ELF-1 (cell line): ENCODE measurements around the gene LRRC53.

Experiments used
- DNase-seq: peaks from one replicate; pipeline ENCODE4 v3.0.0-alpha.2; 2016; ENCODE audit warnings: low read depth, low spot score

Gene LRRC53

DNA sequence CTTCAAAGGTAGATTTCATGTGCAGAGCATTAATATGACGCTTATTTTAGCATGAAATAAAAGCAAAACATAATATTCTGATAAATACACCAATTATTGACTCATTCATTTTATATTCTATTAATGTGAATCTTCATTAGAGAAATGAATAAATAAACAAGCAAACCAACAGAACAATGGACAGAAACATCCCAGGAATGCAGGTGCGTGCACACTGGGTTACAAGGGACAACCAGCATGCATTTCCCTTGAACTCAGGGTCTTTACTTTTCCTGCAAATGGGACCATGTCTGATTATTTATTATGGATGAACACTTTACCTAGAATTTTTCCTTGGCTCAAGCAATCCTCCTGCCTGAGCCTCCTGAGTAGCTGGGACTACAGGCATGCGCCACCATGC lies 13.5 kb downstream of the LRRC53 start:
- no peak for DNase-seq

DNA sequence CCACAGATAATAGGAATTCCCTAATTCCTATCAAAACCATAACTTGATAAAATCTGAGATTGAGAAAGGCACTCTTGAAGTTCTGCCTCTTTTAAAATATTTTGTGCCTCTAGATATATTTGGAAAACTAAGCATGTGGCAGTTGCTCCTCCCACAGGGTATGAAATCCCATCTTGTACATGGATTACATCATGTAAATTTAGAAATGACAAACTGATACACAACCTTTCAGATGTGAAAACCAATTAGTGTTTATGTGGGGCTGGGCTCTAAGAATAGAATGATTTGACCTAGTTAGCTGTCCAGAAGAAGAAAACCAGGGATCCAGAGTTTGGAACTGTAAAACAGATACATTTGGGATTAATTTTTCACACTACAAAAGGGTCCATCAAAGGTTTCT lies 15.7 kb downstream of the LRRC53 start:
- no peak for DNase-seq

DNA sequence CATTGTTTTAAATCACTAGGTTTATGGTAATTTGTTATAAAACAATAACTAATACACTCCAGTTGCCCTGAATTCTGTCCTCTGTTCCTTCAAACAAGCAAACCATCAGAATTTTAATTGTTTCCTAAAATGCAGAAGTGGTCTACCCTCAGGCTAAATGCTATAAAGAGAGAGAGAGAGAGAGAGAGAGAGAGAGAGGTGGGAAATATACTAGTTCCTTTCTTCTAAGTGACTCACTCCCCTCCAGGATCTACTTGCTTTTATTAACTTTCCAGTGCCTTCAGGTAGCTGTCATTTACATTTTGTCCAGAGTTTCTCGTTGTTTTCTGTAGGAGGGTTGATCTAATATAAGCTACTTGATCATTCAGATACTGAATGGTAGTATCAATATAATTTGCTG lies 26.4 kb downstream of the LRRC53 start:
- no peak for DNase-seq

DNA sequence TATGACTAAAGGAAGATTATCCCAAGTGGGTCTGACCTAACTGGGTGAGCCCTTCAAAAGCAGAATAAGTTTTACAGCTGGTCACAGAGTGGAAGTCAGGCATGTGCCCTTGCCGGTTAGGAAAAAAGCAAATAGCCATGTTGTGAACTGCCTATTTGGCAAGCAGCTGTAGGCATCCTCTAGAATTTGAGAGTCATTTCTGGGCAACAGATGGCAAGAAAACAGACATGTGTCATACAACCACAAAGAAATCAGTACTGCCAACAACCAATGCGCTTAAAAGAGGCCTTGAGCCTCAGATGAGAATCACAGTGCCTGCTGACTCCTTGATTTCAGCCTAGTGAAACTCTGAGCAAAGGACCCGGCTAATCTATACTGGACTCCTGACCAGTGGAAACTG lies 26.8 kb downstream of the LRRC53 start:
- no peak for DNase-seq

DNA sequence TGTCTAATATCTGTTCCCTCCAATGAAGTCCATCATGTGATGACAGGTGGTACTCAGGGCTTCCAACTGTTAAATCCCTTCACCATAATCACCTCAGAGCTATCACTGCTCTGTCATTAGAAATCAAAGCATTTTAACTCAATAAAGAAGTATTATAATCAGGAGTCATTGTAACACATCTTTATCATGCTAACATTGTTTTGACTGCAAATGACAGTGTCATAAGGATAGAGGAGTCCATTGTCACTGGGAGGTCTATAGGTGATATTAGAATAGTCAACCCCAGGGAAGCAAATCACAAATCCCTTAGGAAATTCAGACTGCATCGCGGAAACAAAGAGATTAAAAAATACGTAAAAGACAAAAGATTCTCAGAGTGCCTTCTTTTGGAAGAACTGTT lies 30.8 kb downstream of the LRRC53 start:
- DNase-seq: no peak

DNA sequence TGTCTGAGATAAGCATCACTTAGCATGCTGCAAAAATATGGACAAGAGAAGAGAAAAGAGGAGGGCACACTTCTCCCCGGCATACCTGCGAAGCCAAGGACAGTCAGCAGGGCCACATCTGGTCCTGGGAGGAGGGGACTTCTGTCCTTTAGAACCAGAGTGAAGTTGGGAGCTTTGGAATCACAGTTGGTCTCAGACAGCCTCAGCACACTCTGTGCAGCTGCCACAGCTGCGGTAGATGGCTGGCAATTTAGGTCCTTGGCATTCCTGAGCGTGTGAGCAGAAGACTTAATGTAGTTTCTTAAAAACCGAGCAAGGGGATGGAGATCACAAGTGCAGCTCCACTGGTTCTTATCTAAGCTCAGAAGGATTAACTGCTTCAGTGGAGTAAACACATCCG lies 32.3 kb downstream of the LRRC53 start:
- DNase-seq: no peak

DNA sequence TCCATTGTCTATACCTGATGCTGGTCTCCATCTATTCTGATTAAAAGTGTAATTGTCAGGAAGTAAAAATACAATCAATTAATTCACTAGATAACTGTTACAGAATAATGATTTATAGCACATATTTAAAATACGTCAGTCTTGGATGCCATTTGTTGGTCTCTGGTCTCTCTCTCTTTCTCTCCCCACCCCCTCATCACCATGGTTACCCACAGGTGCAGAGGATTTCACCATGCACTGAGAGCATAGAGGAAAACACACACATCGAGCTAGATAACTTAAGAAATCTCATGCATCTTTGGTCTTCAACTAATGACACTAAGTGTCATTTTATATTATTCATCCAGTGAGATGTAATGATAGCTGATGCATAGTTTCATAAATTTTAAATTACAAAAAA lies 33.4 kb downstream of the LRRC53 start:
- no peak for DNase-seq

DNA sequence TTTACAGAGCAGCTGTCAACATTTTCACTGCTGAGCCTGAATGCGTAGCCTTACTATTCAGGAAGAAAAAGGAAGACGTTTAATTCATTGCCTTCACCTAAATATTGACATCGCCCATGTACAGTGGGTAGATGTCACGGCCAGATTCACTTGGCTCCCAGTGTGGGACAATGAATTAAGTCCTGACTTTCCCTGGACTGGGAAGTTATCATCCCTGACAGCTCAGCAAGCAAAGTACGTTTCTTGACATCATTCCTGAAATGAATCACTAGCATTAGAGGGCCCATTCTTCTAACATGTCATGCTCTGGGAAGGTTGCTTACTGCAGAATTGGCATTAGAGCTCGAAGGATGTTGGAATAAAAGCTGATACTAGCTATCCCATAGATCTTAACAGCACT lies 37.8 kb downstream of the LRRC53 start:
- DNase-seq: no peak

DNA sequence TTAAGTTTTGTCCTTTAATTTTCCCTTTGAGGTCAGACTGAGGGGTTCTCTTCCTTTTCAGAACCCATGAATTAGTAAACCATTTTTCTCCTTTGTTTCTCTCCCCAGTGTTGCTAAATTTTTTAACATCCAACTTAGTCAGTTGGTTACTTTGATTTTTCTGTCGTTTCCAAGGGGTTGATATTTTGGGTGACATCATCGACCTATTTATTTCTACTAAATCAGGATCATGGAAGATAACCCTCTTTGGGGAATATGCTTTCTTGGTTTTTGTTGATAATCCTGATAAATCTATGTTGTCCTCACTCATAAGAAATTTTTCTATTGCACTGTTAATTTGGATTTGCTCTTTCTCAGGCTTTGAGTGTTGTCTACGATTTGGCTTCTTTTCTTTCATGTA lies 40.9 kb downstream of the LRRC53 start:
- no peak for DNase-seq

DNA sequence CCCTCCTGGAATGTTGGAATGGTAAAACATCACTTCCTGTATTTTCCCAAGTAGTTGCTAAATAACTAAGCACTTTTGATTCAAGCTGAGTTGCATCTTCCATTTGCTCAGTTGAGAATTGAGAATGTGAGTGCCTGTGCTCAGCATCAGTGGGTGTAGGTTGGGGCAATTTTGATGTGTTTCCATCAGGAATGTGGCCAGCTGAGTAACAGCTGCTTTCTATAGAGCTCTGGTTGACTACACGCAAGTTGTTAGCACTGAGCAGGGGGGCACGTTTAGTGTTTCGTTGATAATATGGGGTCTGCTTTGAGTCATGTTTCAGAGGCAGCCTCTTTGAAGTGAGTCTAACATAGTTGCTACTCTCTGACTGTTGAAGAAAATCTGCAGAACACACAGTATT lies 41.5 kb downstream of the LRRC53 start:
- no peak for DNase-seq

DNA sequence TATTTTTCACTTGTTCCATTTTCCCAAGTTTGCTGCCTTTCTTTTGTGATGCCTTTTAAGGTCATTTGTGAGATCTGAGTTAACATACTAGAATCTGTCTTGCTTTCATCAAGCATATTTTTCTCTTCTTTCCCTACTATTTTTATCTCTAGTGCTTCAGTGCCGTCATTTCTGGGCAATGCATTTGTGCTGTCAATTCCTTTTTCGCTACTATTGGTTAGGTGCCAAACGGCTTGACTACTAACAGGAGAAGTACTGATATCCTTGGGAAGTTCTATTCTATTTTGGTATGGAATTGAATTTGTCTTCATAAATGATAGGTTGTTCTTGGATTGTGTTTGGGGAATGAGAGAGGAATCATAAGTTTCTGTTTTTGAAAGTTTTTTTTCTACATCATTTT lies 42.2 kb downstream of the LRRC53 start:
- DNase-seq: no peak

DNA sequence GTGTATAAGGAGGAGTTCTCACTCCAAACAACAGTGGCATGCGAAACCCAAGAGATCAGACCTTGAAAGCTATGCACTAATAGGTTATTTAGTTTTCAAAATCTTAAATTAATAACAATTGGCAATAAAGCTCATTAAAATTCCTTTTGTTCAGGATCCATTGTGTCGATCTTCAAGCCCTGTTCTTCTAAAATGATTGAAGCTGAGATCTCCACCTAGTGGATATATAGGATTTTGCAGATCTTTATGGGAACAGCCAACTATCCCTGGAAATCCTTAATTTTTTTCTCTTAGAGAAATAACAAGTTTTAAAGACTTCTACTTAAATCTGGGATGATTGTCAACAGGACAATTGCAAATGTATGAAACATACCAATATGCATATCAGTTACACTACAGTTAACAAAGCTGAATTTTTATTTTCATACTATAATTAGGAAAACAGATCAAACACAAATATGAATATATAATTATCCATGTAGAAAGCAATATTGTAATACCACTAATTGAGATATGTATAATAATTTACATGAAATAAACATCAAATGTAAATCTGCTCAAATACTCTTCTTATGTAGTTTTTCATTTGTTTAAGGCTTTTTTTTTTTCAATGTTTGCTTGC lies 43.3 kb downstream of the LRRC53 start:
- DNase-seq: no peak

DNA sequence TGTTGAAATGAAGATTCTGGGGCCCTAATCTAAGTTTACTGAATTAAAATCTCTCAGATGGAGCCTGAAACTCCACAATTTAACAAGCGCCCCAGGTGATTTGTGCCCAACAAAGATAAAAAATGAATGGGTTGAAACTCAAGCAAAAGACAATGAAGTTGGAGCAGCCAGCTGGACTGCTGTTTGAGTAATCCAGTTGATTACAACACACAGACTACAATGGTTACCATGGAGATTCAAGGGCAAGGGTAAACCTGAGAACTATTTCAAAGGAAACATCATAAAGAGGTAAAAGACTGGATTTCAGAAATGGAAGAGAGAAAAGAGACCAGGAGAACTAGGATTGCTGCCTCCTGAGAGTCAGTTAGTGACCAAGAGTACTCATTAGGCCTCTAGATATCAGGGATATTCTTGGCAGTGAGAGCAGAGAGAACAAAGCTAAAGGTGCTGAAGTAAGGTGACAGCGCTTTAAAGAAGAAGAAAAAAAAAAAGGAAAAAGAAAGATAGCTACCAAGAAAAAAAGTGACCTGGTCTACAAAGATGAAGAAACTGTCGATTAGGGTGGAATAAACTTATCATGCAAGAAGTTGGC lies 44.5 kb downstream of the LRRC53 start:
- no peak for DNase-seq

DNA sequence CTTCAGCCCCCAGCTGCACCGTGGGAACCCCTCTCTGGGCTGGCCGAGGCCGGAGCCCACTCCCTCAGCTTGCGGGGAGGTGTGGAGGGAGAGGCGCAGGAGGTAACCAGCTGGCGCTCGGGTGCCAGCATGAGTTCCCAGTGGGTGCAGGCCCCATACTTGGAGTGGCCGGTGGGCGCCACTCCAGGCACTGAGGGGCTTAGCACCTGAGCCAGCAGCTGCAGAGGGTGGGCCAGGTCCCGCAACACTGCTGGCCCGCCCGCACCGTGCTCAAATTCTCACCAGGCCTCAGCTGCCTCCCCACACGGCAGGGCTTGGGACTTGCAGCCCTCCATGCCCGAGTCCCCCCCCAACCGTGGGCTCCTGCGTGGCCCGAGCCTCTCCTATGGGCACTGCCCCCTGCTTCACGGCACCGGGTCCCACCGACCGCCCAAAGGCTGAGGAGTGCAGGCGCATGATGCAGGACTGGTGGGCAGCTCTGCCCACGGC lies 47.2 kb downstream of the LRRC53 start:
- DNase-seq: no peak

DNA sequence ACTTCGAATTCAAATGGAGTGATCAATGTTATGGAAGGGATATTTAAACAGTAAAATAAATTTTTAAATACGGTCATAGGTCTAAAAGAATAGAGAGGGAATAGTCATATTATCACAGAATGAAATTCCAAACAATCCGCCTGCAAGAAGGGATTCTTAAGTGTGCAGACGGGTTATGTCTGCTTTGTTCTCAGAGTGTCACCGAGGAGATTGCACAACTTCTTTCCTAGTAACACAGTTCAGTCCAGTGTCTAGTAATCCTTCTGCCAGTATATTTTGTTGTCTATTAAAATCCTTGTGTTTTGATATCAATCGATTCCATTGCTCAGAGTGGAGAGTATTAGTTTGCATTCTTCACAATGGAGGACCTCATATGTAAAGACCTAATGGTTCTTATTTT lies 48.4 kb downstream of the LRRC53 start:
- DNase-seq: no peak

DNA sequence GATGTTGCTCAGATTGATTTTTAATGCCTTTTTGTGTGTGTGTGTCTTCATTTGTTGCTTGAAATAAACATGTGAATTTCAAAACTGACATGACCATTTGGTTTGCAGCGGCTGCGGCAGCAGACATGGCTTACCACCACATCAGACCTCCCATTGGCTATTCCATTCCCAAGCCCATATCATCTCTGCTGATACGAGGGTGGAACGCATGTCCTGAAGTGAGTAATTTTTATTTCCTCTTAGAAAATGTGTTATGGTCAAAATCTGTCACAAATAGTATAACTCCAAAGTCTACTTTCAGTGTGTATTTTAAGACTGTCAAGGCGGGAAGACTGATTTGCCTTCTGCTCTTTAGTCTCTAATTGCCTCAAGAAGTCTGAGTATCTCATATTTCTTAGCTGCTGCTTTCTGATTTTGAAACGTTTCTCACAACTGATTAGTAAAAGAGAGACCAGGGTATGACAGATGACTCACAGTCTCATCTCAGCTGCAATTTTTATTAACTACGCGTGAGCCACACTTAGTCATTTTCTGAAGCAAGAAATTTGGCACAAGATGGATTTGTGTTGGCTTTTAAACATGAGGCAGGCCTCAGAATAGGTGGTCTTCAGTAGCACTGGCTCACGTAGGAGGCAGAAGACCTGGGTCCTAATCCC lies 49.0 kb downstream of the LRRC53 start:
- DNase-seq: no peak

DNA sequence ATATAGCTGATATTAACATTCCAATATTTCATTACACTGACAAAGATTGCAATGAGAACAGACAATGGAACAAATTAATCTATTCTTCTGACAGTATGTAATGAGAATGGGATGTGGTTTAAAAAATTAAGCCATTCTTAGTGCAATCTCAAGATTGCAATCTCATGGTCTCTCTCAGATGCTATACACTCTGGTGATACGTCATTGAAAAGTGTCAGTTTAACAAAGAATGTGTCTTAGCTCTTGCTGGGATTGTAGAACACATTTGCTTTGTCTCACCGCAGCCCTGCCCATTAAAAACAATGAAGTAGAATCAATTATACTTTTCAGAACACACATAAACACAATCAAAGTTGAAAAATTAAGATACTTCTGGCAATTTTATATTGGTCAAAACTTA lies 55.2 kb downstream of the LRRC53 start:
- no peak for DNase-seq

DNA sequence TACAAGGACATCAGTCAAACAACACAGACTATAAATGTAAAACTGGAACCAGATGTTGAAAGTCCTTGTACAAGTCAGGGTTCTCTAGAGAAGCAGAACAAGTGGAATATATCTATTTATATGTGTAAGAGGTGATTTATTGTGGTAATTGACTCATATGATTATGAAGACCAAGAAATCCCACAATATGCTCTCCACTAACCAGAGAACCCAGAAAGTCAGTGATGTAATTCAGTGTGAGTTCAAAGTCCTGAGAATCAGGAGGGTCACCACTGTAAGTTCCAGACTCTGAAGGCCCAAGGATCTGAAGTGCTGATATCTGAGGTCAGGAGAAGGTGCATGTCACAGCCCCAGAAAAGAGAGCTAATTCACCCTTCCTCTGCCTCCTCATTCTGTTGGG lies 57.0 kb downstream of the LRRC53 start:
- DNase-seq: no peak

DNA sequence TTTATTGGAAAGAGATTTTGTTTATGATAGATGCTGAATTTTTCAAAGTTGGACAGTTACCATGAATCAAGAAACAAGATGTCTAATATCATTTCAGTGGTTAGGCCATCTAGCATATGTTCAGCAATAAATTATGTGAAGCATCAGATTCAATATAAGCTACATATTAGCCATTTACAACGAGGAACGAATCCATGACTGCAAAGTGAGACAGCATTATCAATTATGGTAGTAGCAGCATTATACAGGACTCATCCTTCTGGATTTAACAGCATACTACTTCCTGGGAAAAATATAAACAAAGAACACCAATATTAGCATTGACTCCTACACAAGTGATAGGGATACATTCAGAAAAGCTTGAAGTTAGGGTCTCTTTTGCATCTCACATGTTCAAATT lies 59.1 kb downstream of the LRRC53 start:
- DNase-seq: no peak

DNA sequence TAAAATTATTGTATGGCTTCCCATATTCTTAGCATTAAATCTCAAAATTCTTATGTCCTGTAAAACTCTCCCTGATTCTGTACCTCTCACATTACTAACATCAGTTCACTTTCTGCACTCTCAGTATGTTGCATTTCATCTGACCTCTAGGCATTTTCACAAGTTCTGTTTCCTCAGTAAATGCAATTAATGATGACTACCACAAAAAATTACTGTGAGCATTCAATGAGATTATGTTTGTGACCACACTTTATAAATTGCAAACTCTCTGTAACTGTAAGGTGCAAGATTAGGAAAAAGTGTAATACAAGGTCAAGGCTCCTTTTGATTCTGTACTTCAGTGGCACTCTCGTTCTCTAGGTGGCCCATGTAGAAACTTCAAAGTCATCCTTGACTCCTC lies 60.4 kb downstream of the LRRC53 start:
- no peak for DNase-seq

DNA sequence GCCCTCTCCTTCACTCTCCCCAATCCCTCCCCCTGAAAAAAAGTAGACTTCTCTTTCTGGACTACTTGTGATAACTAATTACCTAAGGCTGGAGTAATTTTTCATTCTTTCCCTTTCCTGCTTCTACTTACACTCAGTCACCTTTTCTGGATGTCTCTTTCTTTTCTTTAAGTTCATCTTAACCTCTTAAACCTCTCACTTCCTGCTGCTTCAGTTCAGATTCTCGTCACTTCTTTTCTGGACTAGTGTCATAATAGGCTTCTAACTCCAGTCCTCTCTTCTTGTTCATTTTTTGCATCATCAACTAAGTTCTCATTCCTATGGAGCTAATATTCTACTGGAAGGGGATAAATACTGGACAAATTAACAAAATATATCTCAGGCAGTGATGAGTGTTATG lies 75.4 kb downstream of the LRRC53 start:
- no peak for DNase-seq

DNA sequence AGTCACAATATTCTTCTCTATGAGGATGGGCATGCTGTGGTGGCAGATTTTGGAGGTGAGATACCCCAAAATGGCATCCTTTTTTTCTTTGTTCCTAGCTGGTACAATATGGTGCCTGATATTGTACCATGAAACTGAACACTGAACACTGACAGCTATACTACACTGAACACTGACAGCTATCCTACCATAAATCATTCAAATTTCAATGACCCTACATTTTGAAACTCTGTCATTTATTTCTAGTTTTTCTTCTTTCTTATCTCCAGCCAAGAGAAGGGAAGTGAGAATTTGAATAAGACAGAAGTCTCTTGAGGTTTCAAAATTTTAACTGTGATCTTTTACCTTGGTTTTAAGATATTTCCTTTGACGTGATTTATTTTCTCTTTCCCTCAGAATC lies 76.3 kb downstream of the LRRC53 start:
- no peak for DNase-seq

DNA sequence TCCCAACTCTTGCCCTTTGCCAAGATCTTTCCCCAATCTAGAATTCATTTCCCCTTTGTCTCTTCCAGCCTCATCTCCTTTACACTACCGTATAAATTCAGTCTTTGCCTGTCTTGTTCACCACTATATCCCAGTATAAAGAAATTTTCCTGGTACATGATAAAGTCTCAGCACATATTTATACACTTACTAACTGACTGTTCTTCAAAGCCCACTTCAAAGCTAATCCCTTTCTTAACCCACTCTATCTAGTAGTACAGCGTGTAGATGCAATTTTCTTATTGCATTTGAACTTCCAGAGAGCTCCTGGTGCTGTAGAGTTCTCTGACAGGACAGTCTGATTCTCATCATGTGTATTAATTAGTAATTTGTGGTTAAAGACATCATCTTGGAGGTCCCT lies 78.1 kb downstream of the LRRC53 start:
- no peak for DNase-seq
